Loucy (cell line): ENCODE measurements around the gene APAF1.

Experiments
- H2AFZ ChIP-seq: fragments of 200-600 bp; sonication (generic); 2 replicates; pipeline ENCODE4 v1.6.0; 2016; ENCODE audit warnings: antibody characterized with exemption, mild to moderate bottlenecking, low read length, moderate library complexity
- H3F3A ChIP-seq: fragments of 200-600 bp; 2 replicates; pipeline ENCODE4 v1.6.0; 2016; ENCODE audit warnings: antibody characterized with exemption, low read depth, mild to moderate bottlenecking
- H3K27me3 ChIP-seq: fragments of 200-600 bp; sonication (generic); 2 replicates; pipeline ENCODE4 v1.6.1; 2014; ENCODE audit warnings: low read length, mild to moderate bottlenecking; ENCODE audit not compliant: insufficient read depth, poor library complexity, severe bottlenecking
- H3K36me3 ChIP-seq: fragments of 200-600 bp; sonication (generic); 2 replicates; pipeline ENCODE4 v1.6.1; 2016; ENCODE audit warnings: low read length; ENCODE audit not compliant: insufficient read depth
- H3K4me1 ChIP-seq: fragments of 200-600 bp; sonication (generic); 2 replicates; pipeline ENCODE4 v1.5.1; 2014; ENCODE audit warnings: low read length, mild to moderate bottlenecking; ENCODE audit not compliant: insufficient read depth, poor library complexity, severe bottlenecking
- H3K4me2 ChIP-seq: fragments of 200-600 bp; sonication (generic); 2 replicates; pipeline ENCODE4 v1.6.0; 2014; ENCODE audit warnings: antibody characterized with exemption, low read length, low read depth, mild to moderate bottlenecking; ENCODE audit not compliant: poor library complexity, severe bottlenecking
- H3K4me3 ChIP-seq: fragments of 200-600 bp; sonication (generic); 2 replicates; pipeline ENCODE4 v1.5.1; 2014; ENCODE audit warnings: low read length, mild to moderate bottlenecking, mixed read lengths; ENCODE audit not compliant: poor library complexity, severe bottlenecking
- H3K79me2 ChIP-seq: fragments of 200-600 bp; sonication (generic); 2 replicates; pipeline ENCODE4 v1.6.1; 2014; ENCODE audit warnings: low read length; ENCODE audit not compliant: insufficient read depth
- H3K9ac ChIP-seq: fragments of 200-600 bp; sonication (generic); 2 replicates; pipeline ENCODE4 v1.6.0; 2014; ENCODE audit warnings: mild to moderate bottlenecking, low read depth, low read length, moderate library complexity; ENCODE audit not compliant: poor library complexity, severe bottlenecking
- H3K9me2 ChIP-seq: fragments of 200-600 bp; sonication (generic); replicated peaks from 2 replicates; pipeline ENCODE4 v1.6.1; 2016; ENCODE audit warnings: low read depth, low read length, mixed read lengths
- H3K9me3 ChIP-seq: fragments of 200-600 bp; sonication (generic); 2 replicates; pipeline ENCODE4 v1.6.1; 2014; ENCODE audit warnings: mild to moderate bottlenecking, antibody characterized with exemption, low read length, low read depth; ENCODE audit not compliant: insufficient read depth
- H4K20me1 ChIP-seq: fragments of 200-600 bp; sonication (generic); 2 replicates; pipeline ENCODE4 v1.6.0; 2014; ENCODE audit warnings: antibody characterized with exemption, low read length, mild to moderate bottlenecking; ENCODE audit not compliant: insufficient read depth, poor library complexity, severe bottlenecking
- CTCF ChIP-seq: fragments of 200-600 bp; sonication (generic); conservative IDR thresholded peaks from 2 replicates; pipeline ENCODE4 v1.5.1; 2014; ENCODE audit warnings: mild to moderate bottlenecking, antibody characterized with exemption, low read length
- EZH2phosphoT487 ChIP-seq: fragments of 200-600 bp; IDR thresholded peaks from 2 replicates; pipeline ENCODE4 v1.6.1; 2018; ENCODE audit warnings: antibody characterized with exemption, mild to moderate bottlenecking, moderate library complexity, borderline replicate concordance

APAF1 gene

DNA sequence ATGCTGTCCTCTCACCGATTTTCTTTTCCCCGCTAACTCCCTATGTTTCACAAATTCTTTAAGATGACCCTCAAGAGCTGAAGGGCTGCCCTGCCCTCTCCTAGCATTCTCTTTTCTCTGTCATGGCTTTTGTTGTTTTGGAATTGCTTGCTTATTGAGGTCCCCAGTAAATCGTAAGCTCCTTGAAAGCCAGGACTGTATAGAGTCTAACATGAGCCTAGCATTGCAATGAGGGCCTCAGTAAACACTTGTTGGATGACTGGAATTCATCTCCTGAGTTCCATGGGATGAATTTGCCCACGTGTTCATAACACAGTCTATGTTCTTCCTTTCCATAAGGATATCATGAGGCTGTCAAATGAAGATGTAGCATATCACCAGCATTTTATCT is 92.2 kb downstream of the APAF1 start:
- H3K79me2 ChIP-seq: no peaks in the 10 kb centered on the region
- H3K4me3 ChIP-seq: no peak overlapping the region
- no peaks in the 10 kb centered on the region for H3K4me1 ChIP-seq
- no peaks in the 10 kb centered on the region for H3K27me3 ChIP-seq
- no peak overlapping the region for H3K9ac ChIP-seq
- H4K20me1 ChIP-seq: no peaks in the 10 kb centered on the region
- no peak overlapping the region for H3K4me2 ChIP-seq
- H3F3A ChIP-seq: no peaks in the 10 kb centered on the region
- no peak overlapping the region for H2AFZ ChIP-seq
- no peak for TF ChIP-seq CTCF
- no peak for TF ChIP-seq EZH2phosphoT487
- no peaks in the 10 kb centered on the region for H3K9me3 ChIP-seq
- peaks cover 6% of the 10 kb centered on the region; the same call in 1 of the 2 replicates for H3K36me3 ChIP-seq
- no peaks in the 10 kb centered on the region for H3K9me2 ChIP-seq

DNA sequence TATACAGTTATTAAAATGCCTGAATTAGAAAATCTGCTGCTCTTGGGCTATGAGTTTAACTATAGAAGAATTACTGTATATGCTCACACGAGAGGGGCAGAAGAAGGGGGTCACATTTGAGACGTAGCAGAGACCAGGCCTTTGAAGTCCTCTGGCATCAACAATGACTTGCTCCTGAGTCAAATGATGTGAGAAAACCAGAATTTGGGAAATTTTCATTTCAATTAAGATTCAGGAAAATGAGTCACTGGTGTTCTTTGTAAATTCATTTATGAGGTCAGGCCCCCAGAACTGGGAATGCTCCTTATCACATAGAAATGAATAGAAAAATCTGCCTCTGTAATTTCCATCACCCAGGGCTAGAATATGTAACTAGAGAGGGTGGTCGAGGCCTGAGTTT is 92.9 kb downstream of the APAF1 start:
- Histone ChIP-seq H3K4me3 (no peak overlapping the region), H3K36me3 (no peaks in the 10 kb centered on the region; the same call in 1 of the 2 replicates), H4K20me1 (no peaks in the 10 kb centered on the region), H3K79me2 (no peaks in the 10 kb centered on the region), H3K27me3 (no peaks in the 10 kb centered on the region), H3K9me3 (no peaks in the 10 kb centered on the region), H3K4me2 (no peak overlapping the region), H2AFZ (no peak overlapping the region), H3K9me2 (no peaks in the 10 kb centered on the region), H3K9ac (no peak overlapping the region), H3F3A (no peaks in the 10 kb centered on the region), H3K4me1 (no peaks in the 10 kb centered on the region)
- TF ChIP-seq EZH2phosphoT487 (no peak), CTCF (no peak)

GRCh38 chr12:98738539-98738938 is 93.4 kb downstream of the APAF1 start:
- H3K79me2 ChIP-seq: no peaks in the 10 kb centered on the region
- no peak overlapping the region for H3K9ac ChIP-seq
- H4K20me1 ChIP-seq: no peaks in the 10 kb centered on the region
- no peaks in the 10 kb centered on the region for H3F3A ChIP-seq
- H2AFZ ChIP-seq: no peak overlapping the region
- H3K4me2 ChIP-seq: no peak overlapping the region
- H3K36me3 ChIP-seq: no peaks in the 10 kb centered on the region; the same call in 1 of the 2 replicates
- H3K4me3 ChIP-seq: no peak overlapping the region
- H3K27me3 ChIP-seq: no peaks in the 10 kb centered on the region
- H3K9me3 ChIP-seq: no peaks in the 10 kb centered on the region
- H3K9me2 ChIP-seq: no peaks in the 10 kb centered on the region
- H3K4me1 ChIP-seq: no peaks in the 10 kb centered on the region
- TF ChIP-seq EZH2phosphoT487 (no peak), CTCF (no peak)
